ENCODE results near the gene PAX2.

GRCh38 chr10:100759331-100759730, 13.9 kb downstream of the PAX2 start:
- TF ChIP-seq, protein P1, sequence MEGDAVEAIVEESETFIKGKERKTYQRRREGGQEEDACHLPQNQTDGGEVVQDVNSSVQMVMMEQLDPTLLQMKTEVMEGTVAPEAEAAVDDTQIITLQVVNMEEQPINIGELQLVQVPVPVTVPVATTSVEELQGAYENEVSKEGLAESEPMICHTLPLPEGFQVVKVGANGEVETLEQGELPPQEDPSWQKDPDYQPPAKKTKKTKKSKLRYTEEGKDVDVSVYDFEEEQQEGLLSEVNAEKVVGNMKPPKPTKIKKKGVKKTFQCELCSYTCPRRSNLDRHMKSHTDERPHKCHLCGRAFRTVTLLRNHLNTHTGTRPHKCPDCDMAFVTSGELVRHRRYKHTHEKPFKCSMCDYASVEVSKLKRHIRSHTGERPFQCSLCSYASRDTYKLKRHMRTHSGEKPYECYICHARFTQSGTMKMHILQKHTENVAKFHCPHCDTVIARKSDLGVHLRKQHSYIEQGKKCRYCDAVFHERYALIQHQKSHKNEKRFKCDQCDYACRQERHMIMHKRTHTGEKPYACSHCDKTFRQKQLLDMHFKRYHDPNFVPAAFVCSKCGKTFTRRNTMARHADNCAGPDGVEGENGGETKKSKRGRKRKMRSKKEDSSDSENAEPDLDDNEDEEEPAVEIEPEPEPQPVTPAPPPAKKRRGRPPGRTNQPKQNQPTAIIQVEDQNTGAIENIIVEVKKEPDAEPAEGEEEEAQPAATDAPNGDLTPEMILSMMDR (IDR thresholded peaks at IDR 0.05): no peak
- TF ChIP-seq POLR2A (IDR thresholded peaks at IDR 0.05): no peak
- TF ChIP-seq POLR2AphosphoS5 (IDR thresholded peaks at IDR 0.05): no peak
- no peak for TF ChIP-seq EP300 (IDR thresholded peaks at IDR 0.05; ENCODE audit: low read depth)
